HepG2 (cell line): ENCODE results near the gene LYRM7. TPM values are rescaled to one million over a fixed set of nuclear protein-coding genes. Genes with fewer than 3 reads are reported as not detected.
A peak's percentile ranks its signal among the peaks of the same experiment; 100 is the strongest.

Experiments used
- ATF1 ChIP-seq: IDR thresholded peaks from 2 replicates; pipeline ENCODE4 v1.6.1; 2016; ENCODE audit warnings: mild to moderate bottlenecking, control low read depth
- CBX1 ChIP-seq: IDR thresholded peaks from one replicate; pipeline ENCODE4 v1.6.1; 2016; ENCODE audit warnings: antibody characterized with exemption, low read depth
- CHD2 ChIP-seq: IDR thresholded peaks from 2 replicates; pipeline ENCODE4 v1.6.1; 2011; ENCODE audit warnings: low read depth, low read length, improper control_type of control experiment
- FOXC1 ChIP-seq: sonication (generic); formaldehyde crosslinking; IDR thresholded peaks from 2 replicates; pipeline ENCODE4 v1.8.0; 2022; ENCODE audit warnings: mild to moderate bottlenecking, missing genetic modification reagents, borderline replicate concordance
- FOXP1 ChIP-seq, 2 experiments: fragments of 450-650 bp in 1 of 2; IDR thresholded peaks; 2 replicates each; pipeline ENCODE4 v1.6.1; 2017 to 2018; ENCODE audit warnings: antibody characterized with exemption in 1 of 2
- GLI4 ChIP-seq: sonication (generic); formaldehyde crosslinking; IDR thresholded peaks from 2 replicates; pipeline ENCODE4 v1.5.1; 2020; ENCODE audit warnings: missing genetic modification reagents, mild to moderate bottlenecking, moderate library complexity, borderline replicate concordance
- HDAC1 ChIP-seq: sonication (generic); formaldehyde crosslinking; IDR thresholded peaks from 2 replicates; pipeline ENCODE4 v1.5.1; 2020; ENCODE audit warnings: mild to moderate bottlenecking, missing genetic modification reagents
- HOXD1 ChIP-seq: sonication (generic); formaldehyde crosslinking; IDR thresholded peaks from 2 replicates; pipeline ENCODE4 v1.5.0; 2020; ENCODE audit warnings: missing genetic modification reagents
- MXI1 ChIP-seq: IDR thresholded peaks from 3 replicates; pipeline ENCODE4 v1.6.1; 2012; ENCODE audit warnings: low read depth, low read length, inconsistent platforms, borderline replicate concordance
- POLR2AphosphoS5 ChIP-seq: IDR thresholded peaks from 2 replicates; pipeline ENCODE4 v1.6.1; 2012; ENCODE audit warnings: low read depth, low read length
- RAD21 ChIP-seq: fragments of 450-650 bp; formaldehyde crosslinking; IDR thresholded peaks from 2 replicates; pipeline ENCODE4 v1.5.0; 2020; ENCODE audit warnings: mild to moderate bottlenecking
- RARG ChIP-seq: sonication (generic); formaldehyde crosslinking; IDR thresholded peaks from 2 replicates; pipeline ENCODE4 v1.4.0; 2020; ENCODE audit warnings: low read depth, mild to moderate bottlenecking, missing genetic modification reagents
- RFX1 ChIP-seq: fragments of 450-650 bp; IDR thresholded peaks from 2 replicates; pipeline ENCODE4 v1.6.1; 2017
- TBX3 ChIP-seq: fragments of 450-650 bp; IDR thresholded peaks from 2 replicates; pipeline ENCODE4 v1.6.1; 2017; ENCODE audit warnings: antibody characterized with exemption, mild to moderate bottlenecking, inconsistent platforms, borderline replicate concordance
- THAP11 ChIP-seq: IDR thresholded peaks from 2 replicates; pipeline ENCODE4 v1.6.1; 2016; ENCODE audit warnings: missing biosample characterization, missing genetic modification reagents
- ZNF337 ChIP-seq: sonication (generic); formaldehyde crosslinking; IDR thresholded peaks from 2 replicates; pipeline ENCODE4 v1.5.1; 2020; ENCODE audit warnings: missing genetic modification reagents, low read depth, mild to moderate bottlenecking, borderline replicate concordance
- ZNF350 ChIP-seq: sonication (generic); formaldehyde crosslinking; IDR thresholded peaks from 2 replicates; pipeline ENCODE4 v1.4.0; 2020; ENCODE audit warnings: mild to moderate bottlenecking, low read depth, missing genetic modification reagents, borderline replicate concordance
- ZNF496 ChIP-seq: sonication (generic); formaldehyde crosslinking; IDR thresholded peaks from 2 replicates; pipeline ENCODE4 v1.8.1; 2023; ENCODE audit warnings: mild to moderate bottlenecking, moderate library complexity, missing genetic modification reagents; ENCODE audit not compliant: insufficient replicate concordance
- ZNF543 ChIP-seq: sonication (generic); formaldehyde crosslinking; IDR thresholded peaks from 2 replicates; pipeline ENCODE4 v1.4.0; 2020; ENCODE audit warnings: mild to moderate bottlenecking, missing genetic modification reagents
- ZNF775 ChIP-seq: sonication (generic); formaldehyde crosslinking; IDR thresholded peaks from 2 replicates; pipeline ENCODE4 v1.4.0; 2020; ENCODE audit warnings: missing genetic modification reagents, mild to moderate bottlenecking, moderate library complexity, borderline replicate concordance
- ZNF839 ChIP-seq: sonication (generic); formaldehyde crosslinking; IDR thresholded peaks from 2 replicates; pipeline ENCODE4 v1.4.0; 2020; ENCODE audit warnings: missing genetic modification reagents, mild to moderate bottlenecking, borderline replicate concordance
- ZSCAN9 ChIP-seq: IDR thresholded peaks from 2 replicates; pipeline ENCODE4 v1.6.1; 2016; ENCODE audit warnings: borderline replicate concordance
- polyA plus RNA-seq, 8 experiments: library from polyadenylated mRNA; depleted of rRNA in 3 of 8; stranded (reverse) in 7 of 8; unstranded in 1 of 8; fragments of >200 nt; fragmentation: Illumina TruSeq in 4 of 8; extraction: Trizol in 4 of 8; gene quantifications; 2 replicates each; pipeline versions ENCODE4 v1.2.1 to v1.2.3, GENCODE V29; 2011 to 2016; ENCODE audit warnings: low read depth in 4 of 8, missing spikeins in 1 of 8, mixed read lengths in 1 of 8; ENCODE audit not compliant: insufficient read depth in 1 of 8
- total RNA-seq, 5 experiments: library from RNA; depleted of rRNA; stranded (reverse); fragments of >200 nt; fragmentation: Illumina TruSeq; extraction: Trizol; gene quantifications; 2 replicates each; pipeline ENCODE4 v1.2.3, GENCODE V29; 2016; ENCODE audit warnings: low read depth in 1 of 5
- TF ChIP-seq, protein P1 (sequence below): sonication (generic); formaldehyde crosslinking; IDR thresholded peaks from 2 replicates; pipeline ENCODE4 v1.5.1; 2020; ENCODE audit warnings: mild to moderate bottlenecking, missing genetic modification reagents, moderate library complexity
- TF ChIP-seq, protein P2 (sequence below): sonication (generic); formaldehyde crosslinking; IDR thresholded peaks from 2 replicates; pipeline ENCODE4 v1.4.0; 2020; ENCODE audit warnings: missing genetic modification reagents
- TF ChIP-seq, protein P3 (sequence below): IDR thresholded peaks from 2 replicates; pipeline ENCODE4 v1.6.1; 2016; ENCODE audit warnings: low read depth, borderline replicate concordance

The LYRM7 gene
- total and polyA plus RNA-seq, 2 of the 13 experiments (the other 11 are each of a cell fraction or from before 2014, with no cell fraction given) = 3.0 to 5.5 TPM

DNA sequence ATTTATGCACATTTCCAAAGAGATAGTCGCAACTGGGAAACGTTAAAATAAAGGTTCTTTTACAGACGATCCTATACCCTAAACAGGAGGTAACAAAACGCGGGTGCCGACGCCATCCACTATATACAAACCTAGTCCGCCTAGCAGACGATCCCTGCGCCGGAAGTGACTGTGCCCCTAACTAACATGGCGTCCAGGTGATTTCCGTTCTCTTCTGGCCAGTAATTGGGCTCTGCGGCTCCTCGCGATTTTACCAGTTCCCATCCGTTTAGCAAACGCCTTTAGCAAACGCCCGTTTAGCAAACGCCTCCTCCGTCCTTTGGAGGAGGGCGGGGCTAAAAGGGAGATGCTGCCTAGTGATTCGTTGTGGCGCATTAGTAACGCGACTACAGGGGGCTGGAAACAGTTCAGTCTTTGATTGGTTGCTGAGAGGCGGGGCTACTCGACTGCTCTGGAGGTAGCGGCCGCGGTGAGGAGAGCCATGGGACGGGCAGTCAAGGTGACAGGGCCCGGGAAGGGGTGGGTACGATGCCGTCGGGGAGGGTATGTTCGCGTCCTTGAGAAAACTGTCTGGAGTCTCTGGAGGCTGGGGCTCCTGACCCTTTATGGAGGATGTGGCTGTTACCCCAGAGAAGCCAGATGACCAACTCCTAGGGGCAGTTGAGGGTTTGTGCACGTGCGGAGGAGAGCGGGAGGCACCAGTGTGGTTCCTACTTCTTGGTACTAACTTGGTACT lies at the start of gene LYRM7 (continued):
- TF ChIP-seq, protein P1, sequence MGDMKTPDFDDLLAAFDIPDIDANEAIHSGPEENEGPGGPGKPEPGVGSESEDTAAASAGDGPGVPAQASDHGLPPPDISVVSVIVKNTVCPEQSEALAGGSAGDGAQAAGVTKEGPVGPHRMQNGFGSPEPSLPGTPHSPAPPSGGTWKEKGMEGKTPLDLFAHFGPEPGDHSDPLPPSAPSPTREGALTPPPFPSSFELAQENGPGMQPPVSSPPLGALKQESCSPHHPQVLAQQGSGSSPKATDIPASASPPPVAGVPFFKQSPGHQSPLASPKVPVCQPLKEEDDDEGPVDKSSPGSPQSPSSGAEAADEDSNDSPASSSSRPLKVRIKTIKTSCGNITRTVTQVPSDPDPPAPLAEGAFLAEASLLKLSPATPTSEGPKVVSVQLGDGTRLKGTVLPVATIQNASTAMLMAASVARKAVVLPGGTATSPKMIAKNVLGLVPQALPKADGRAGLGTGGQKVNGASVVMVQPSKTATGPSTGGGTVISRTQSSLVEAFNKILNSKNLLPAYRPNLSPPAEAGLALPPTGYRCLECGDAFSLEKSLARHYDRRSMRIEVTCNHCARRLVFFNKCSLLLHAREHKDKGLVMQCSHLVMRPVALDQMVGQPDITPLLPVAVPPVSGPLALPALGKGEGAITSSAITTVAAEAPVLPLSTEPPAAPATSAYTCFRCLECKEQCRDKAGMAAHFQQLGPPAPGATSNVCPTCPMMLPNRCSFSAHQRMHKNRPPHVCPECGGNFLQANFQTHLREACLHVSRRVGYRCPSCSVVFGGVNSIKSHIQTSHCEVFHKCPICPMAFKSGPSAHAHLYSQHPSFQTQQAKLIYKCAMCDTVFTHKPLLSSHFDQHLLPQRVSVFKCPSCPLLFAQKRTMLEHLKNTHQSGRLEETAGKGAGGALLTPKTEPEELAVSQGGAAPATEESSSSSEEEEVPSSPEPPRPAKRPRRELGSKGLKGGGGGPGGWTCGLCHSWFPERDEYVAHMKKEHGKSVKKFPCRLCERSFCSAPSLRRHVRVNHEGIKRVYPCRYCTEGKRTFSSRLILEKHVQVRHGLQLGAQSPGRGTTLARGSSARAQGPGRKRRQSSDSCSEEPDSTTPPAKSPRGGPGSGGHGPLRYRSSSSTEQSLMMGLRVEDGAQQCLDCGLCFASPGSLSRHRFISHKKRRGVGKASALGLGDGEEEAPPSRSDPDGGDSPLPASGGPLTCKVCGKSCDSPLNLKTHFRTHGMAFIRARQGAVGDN (CRISPR knock-in tag) = peak; percentile 78
- 0 out of 2 replicates have a peak, but pooled peaks have one; percentile 44 for TF ChIP-seq FOXC1
- TF ChIP-seq ZNF337 (CRISPR knock-in tag) = no peak
- no peak; the same call in 1 of the 2 replicates for TF ChIP-seq RFX1
- no peak for TF ChIP-seq ZNF775 (CRISPR knock-in tag)
- TF ChIP-seq HOXD1 (CRISPR knock-in tag) = no peak
- TF ChIP-seq ZNF350 = peak; percentile 45; the same call in 1 of the 2 replicates
- TF ChIP-seq CHD2 = peak; percentile 95
- TF ChIP-seq, protein P2, sequence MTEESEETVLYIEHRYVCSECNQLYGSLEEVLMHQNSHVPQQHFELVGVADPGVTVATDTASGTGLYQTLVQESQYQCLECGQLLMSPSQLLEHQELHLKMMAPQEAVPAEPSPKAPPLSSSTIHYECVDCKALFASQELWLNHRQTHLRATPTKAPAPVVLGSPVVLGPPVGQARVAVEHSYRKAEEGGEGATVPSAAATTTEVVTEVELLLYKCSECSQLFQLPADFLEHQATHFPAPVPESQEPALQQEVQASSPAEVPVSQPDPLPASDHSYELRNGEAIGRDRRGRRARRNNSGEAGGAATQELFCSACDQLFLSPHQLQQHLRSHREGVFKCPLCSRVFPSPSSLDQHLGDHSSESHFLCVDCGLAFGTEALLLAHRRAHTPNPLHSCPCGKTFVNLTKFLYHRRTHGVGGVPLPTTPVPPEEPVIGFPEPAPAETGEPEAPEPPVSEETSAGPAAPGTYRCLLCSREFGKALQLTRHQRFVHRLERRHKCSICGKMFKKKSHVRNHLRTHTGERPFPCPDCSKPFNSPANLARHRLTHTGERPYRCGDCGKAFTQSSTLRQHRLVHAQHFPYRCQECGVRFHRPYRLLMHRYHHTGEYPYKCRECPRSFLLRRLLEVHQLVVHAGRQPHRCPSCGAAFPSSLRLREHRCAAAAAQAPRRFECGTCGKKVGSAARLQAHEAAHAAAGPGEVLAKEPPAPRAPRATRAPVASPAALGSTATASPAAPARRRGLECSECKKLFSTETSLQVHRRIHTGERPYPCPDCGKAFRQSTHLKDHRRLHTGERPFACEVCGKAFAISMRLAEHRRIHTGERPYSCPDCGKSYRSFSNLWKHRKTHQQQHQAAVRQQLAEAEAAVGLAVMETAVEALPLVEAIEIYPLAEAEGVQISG (CRISPR knock-in tag) = peak; percentile 94
- 0 out of 2 replicates have a peak, but pooled peaks have one; percentile 11 for TF ChIP-seq RAD21 (CRISPR knock-in tag)
- peak; percentile 85 for TF ChIP-seq MXI1
- TF ChIP-seq, protein P3, sequence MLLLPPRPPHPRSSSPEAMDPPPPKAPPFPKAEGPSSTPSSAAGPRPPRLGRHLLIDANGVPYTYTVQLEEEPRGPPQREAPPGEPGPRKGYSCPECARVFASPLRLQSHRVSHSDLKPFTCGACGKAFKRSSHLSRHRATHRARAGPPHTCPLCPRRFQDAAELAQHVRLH (CRISPR knock-in tag) = no peak
- peak; percentile 37 for TF ChIP-seq CBX1
- TF ChIP-seq ZNF496 = no peak
- TF ChIP-seq HDAC1 (CRISPR knock-in tag) = peak; percentile 81
- TF ChIP-seq ZNF839 (CRISPR knock-in tag) = no peak
- TF ChIP-seq TBX3 = no peak
- TF ChIP-seq THAP11 (CRISPR knock-in tag) = peak; percentile 91
- peak; percentile 86 for TF ChIP-seq POLR2AphosphoS5
- no peak for TF ChIP-seq FOXP1 (IDR thresholded peaks at IDR 0.05)
- TF ChIP-seq FOXP1 (CRISPR knock-in tag; IDR thresholded peaks at IDR 0.05) = no peak
- peak; percentile 28; the same call in 1 of the 2 replicates for TF ChIP-seq ZSCAN9
- peak; percentile 90 for TF ChIP-seq ATF1 (CRISPR knock-in tag)
- TF ChIP-seq ZNF543 (CRISPR knock-in tag) = no peak
- no peak for TF ChIP-seq GLI4 (CRISPR knock-in tag)
- no peak for TF ChIP-seq RARG (CRISPR knock-in tag)
